ENCODE results near the gene KLHL7. TPM values are rescaled to one million over a fixed set of nuclear protein-coding genes. Genes with fewer than 3 reads are reported as not detected.
"Not testable (repeated sequence)": the region's sequence is repeated elsewhere in the genome, so short reads cannot be mapped to it uniquely, and the experiment has no call there.

The KLHL7 gene
- total RNA-seq, 1 experiment from 2014 or later, result 43.8 TPM

DNA sequence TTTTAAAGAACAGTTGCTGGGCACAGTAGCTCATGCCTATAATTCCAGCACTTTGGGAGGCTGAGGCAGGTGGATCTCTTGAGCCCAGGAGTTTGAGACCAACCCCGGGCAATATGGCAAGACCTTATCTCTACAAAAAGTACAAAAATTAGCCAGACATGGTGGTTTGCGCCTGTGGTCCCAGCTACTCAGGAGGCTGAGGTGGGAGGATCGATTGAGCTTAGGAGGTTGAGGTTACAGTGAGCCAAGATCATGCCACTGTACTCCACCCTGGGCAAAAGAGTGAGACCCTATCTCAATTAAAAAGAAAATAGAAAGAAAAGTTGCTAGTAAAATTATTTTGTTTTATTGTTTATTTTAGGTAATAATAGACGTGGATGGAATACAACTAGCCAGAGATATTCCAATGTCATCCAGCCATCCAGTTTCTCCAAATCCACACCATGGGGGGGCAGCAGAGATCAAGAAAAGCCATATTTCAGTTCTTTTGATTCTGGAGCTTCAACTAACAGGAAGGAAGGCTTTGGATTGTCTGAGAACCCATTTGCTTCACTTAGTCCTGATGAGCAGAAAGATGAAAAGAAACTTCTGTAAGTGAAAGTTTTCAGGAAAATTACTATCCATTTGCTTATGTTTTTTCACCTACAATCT, 79.2 kb downstream of the KLHL7 start:
- BruUV-seq (replicated peaks), result no TSS peak
- no peaks in the 10 kb centered on the region for H3K9me3 ChIP-seq (ENCODE audit: low read depth, low read length, poor library complexity, severe bottlenecking)

DNA sequence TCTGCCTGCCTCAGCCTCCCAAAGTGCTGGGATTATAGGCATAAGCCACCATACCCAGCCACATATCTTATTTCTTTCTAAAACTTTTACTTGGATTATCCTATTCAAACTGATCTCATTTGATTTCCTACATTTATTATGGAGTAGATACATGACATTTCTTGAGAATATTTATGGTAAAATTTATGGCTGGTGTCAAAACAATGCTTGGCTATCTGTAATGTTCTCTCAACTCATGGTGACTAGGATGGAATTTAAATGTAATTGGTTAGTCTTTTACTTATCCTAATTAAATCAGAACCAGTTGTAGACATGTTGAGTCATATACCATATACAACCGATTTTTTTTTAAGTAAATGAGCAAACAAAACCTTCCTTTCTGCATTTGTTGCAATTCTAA, 80.4 kb downstream of the KLHL7 start:
- POLR2A ChIA-PET (ENCODE audit: low non-redundant PET), result no interaction called here
- no peak overlapping the region for H3K4me3 ChIP-seq (ENCODE audit: low read depth, low read length, poor library complexity, severe bottlenecking)
- TF ChIP-seq EZH2 (IDR thresholded peaks at IDR 0.05; ENCODE audit: borderline replicate concordance, low read depth, low read length, poor library complexity, severe bottlenecking), result no peak
- TF ChIP-seq, protein P1, sequence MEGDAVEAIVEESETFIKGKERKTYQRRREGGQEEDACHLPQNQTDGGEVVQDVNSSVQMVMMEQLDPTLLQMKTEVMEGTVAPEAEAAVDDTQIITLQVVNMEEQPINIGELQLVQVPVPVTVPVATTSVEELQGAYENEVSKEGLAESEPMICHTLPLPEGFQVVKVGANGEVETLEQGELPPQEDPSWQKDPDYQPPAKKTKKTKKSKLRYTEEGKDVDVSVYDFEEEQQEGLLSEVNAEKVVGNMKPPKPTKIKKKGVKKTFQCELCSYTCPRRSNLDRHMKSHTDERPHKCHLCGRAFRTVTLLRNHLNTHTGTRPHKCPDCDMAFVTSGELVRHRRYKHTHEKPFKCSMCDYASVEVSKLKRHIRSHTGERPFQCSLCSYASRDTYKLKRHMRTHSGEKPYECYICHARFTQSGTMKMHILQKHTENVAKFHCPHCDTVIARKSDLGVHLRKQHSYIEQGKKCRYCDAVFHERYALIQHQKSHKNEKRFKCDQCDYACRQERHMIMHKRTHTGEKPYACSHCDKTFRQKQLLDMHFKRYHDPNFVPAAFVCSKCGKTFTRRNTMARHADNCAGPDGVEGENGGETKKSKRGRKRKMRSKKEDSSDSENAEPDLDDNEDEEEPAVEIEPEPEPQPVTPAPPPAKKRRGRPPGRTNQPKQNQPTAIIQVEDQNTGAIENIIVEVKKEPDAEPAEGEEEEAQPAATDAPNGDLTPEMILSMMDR (conservative IDR thresholded peaks at IDR 0.05; ENCODE audit: low read depth, low read length), result no peak
- intact Hi-C loops (cut with micrococcal nuclease; ENCODE audit: unreplicated experiment), result no loop called here
- DNase-seq (ENCODE audit: low spot score), result no peak
- no TSS peak for BruUV-seq (replicated peaks)
- H3K9me3 ChIP-seq (ENCODE audit: low read depth, low read length, poor library complexity, severe bottlenecking), result no peaks in the 10 kb centered on the region
- peaks cover 25% of the 10 kb centered on the region for H3K4me1 ChIP-seq (ENCODE audit: insufficient read depth, low read length, poor library complexity, severe bottlenecking)
- CTCF ChIA-PET, result no interaction called here
- H3K36me3 ChIP-seq (ENCODE audit: insufficient read depth, low read length, poor library complexity, severe bottlenecking), result peaks cover 50% of the 10 kb centered on the region
- no peak overlapping the region for H3K27ac ChIP-seq (ENCODE audit: low read depth, low read length, poor library complexity, severe bottlenecking)
- no peaks in the 10 kb centered on the region for H3K27me3 ChIP-seq (replicated peaks; ENCODE audit: insufficient read depth, low read depth, low read length, poor library complexity)

More for the DNA sequence above, 79.2 kb downstream of the KLHL7 start:
- H3K4me3 ChIP-seq (ENCODE audit: low read depth, low read length, poor library complexity, severe bottlenecking), result no peak overlapping the region
- H3K27ac ChIP-seq (ENCODE audit: low read depth, low read length, poor library complexity, severe bottlenecking), result no peak overlapping the region
- POLR2A ChIA-PET (ENCODE audit: low non-redundant PET), result no interaction called here
- peaks cover 43% of the 10 kb centered on the region for H3K36me3 ChIP-seq (ENCODE audit: insufficient read depth, low read length, poor library complexity, severe bottlenecking)
- no peaks in the 10 kb centered on the region for H3K27me3 ChIP-seq (replicated peaks; ENCODE audit: insufficient read depth, low read depth, low read length, poor library complexity)
- CTCF ChIA-PET, result interaction anchor here (0.6 to 1.3 kb wide), 3 partner anchors 77 to 88 kb away, joined by 3 to 6 read pairs (median 3); no protein-coding TSS in a partner anchor
- peaks cover 27% of the 10 kb centered on the region for H3K4me1 ChIP-seq (ENCODE audit: insufficient read depth, low read length, poor library complexity, severe bottlenecking)
- peak; percentile 74 for DNase-seq (ENCODE audit: low spot score)
- TF ChIP-seq EZH2 (IDR thresholded peaks at IDR 0.05; ENCODE audit: borderline replicate concordance, low read depth, low read length, poor library complexity, severe bottlenecking), result no peak
- TF ChIP-seq, protein P1 (conservative IDR thresholded peaks at IDR 0.05; ENCODE audit: low read depth, low read length), result peak; percentile 63
- intact Hi-C loops (cut with micrococcal nuclease; ENCODE audit: unreplicated experiment), result no loop called here

DNA sequence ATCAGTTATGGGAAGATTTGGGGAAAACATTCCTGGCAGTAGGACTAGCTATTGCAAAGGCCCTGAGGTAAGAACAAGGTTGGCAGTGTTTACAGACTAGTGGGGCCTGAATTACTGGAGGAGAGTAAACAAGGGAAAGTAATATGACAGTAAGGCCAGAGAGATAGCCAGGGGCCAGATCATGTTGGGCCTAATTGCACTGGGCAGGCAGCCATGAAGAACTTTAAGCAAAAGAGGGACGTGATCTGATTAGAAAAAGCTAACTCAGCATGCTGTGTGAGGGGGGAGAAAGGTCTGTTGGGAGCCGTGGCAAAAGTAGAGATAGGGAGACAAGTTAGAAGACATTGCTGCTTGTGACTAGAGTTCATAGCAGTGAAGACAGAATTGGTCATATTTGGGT, 85.4 kb downstream of the KLHL7 start:
- no peaks in the 10 kb centered on the region for H3K27me3 ChIP-seq (replicated peaks; ENCODE audit: insufficient read depth, low read depth, low read length, poor library complexity)
- no TSS peak for BruUV-seq (replicated peaks)
- H3K36me3 ChIP-seq (ENCODE audit: insufficient read depth, low read length, poor library complexity, severe bottlenecking), result peaks cover 51% of the 10 kb centered on the region
- POLR2A ChIA-PET (ENCODE audit: low non-redundant PET), result no interaction called here
- CTCF ChIA-PET, result no interaction called here
- no peak overlapping the region for H3K27ac ChIP-seq (ENCODE audit: low read depth, low read length, poor library complexity, severe bottlenecking)
- no peaks in the 10 kb centered on the region for H3K4me1 ChIP-seq (ENCODE audit: insufficient read depth, low read length, poor library complexity, severe bottlenecking)
- no peak overlapping the region for H3K4me3 ChIP-seq (ENCODE audit: low read depth, low read length, poor library complexity, severe bottlenecking)
- DNase-seq (ENCODE audit: low spot score), result no peak
- no peaks in the 10 kb centered on the region for H3K9me3 ChIP-seq (ENCODE audit: low read depth, low read length, poor library complexity, severe bottlenecking)
- TF ChIP-seq, protein P1 (conservative IDR thresholded peaks at IDR 0.05; ENCODE audit: low read depth, low read length), result no peak
- TF ChIP-seq EZH2 (IDR thresholded peaks at IDR 0.05; ENCODE audit: borderline replicate concordance, low read depth, low read length, poor library complexity, severe bottlenecking), result no peak
- intact Hi-C loops (cut with micrococcal nuclease; ENCODE audit: unreplicated experiment), result no loop called here

DNA sequence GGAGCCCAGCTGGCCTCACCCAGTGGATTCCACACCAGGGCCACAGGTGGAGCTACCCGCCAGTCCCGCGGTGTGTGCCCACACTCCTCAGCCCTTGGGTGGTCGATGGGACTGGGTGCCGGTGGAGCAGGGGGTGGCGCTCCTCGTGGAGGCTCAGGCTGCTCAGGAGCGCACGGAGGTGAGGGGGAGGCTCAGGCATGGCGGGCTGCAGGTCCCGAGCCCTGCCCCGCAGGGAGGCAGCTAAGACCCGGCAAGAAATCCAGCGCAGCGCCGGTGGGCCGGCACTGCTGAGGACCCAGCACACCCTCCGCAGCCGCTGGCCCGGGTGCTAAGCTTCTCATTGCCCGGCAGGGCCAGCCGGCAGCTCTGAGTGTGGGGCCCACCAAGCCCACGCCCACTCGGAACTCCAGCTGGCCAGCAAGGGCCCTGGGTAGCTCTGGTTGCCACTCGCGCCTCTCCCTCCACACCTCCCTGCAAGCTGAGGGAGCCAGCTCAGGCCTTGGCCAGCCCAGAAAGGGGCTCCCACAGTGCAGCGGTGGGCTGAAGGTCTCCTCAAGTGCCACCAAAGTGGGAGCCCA, 88.2 kb downstream of the KLHL7 start:
- H3K9me3 ChIP-seq (ENCODE audit: low read depth, low read length, poor library complexity, severe bottlenecking); POLR2A ChIA-PET (ENCODE audit: low non-redundant PET); H3K4me1 ChIP-seq (ENCODE audit: insufficient read depth, low read length, poor library complexity, severe bottlenecking); CTCF ChIA-PET; DNase-seq (ENCODE audit: low spot score); H3K27ac ChIP-seq (ENCODE audit: low read depth, low read length, poor library complexity, severe bottlenecking); intact Hi-C loops (cut with micrococcal nuclease; ENCODE audit: unreplicated experiment); H3K27me3 ChIP-seq (replicated peaks; ENCODE audit: insufficient read depth, low read depth, low read length, poor library complexity); BruUV-seq (replicated peaks); H3K4me3 ChIP-seq (ENCODE audit: low read depth, low read length, poor library complexity, severe bottlenecking): not testable (repeated sequence)
- H3K36me3 ChIP-seq (ENCODE audit: insufficient read depth, low read length, poor library complexity, severe bottlenecking), result peaks cover 29% of the 10 kb centered on the region
